NCI-H2081 treated with DMSO at 0.1 percent for 48 hours (cell line): Measurements from ENCODE around the gene SMARCC1.
"Not testable (repeated sequence)": the region's sequence is repeated elsewhere in the genome, so short reads cannot be mapped to it uniquely, and the experiment has no call there.

Experiments
- DNase-seq: peaks from one replicate; lab custom pipeline; 2025; lab: John Stamatoyannopoulos, UW

The SMARCC1 gene

DNA sequence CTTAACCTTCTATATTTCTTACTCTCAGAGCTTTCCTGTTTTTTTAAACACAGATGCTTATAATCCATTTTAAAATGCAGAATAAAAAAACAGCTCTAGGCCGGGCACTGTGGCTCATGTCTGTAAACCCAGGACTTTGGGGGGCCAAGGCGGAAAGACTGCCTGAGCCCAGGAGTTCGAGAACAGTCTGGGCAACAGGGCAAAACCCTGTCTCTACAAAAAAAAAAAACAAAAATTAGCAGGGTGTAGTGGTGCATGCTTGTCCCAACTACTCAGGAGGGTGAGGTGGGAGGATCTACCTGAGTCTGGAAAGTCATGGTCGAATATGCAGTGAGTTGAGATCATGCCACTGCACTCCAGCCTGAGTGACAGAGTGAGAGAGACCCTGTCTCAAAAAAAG lies 15.5 kb downstream of the SMARCC1 start:
- no peak for DNase-seq

DNA sequence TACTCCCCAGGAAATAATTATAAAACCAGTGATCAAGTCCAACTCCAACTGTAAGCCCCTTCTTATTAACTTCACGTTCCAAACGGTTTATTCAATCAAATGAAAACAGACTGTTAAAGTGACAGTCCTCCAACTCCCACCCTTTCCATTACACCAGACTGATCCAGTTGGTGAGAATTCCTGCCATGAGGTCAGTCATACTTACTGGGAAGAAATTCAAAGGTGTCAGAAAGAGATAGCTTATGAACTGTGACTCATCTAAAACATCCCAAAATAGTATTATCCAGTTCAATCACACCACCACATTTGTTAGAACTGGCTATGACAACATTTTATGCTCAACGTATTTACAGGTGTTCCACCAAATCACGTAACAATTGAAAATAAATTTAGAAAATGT lies 19.5 kb downstream of the SMARCC1 start:
- DNase-seq = no peak

DNA sequence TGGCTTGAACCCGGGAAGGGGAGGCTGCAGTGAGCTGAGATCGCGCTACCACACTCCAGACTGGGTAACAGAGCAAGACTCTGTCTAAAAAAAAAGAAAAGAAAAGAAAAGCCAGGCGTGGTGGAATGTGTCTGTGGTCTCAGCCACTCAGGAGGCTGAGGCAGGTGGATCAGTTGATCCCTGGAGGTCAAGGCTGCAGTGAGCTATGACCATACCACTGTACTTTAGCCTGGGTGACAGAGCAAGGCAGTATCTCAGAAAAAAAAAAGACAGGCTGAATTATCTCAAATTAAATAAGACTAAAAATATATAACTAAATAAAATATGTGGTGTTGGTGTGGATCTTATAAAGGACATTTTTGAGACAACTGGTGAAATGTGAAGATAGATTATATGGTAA lies 20.6 kb downstream of the SMARCC1 start:
- DNase-seq = no peak

DNA sequence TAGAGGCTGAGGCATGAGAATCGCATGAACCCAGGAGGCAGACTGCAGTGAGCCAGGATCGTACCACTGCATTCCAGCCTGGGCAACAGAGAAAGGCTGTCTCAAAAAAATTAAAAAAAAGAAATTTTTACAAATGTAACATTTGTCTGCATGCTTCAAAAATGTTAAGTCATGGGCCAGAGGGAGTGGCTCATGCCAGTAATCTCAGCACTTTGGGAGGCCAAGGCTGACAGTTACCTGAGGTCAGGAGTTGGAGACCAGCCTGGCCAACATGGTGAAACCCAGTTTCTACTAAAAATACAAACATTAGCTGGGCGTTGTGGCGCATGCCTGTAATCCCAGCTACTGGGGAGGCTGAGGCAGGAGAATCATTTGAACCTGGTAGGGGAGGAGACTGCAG lies 21.5 kb downstream of the SMARCC1 start:
- not testable (repeated sequence) for DNase-seq

DNA sequence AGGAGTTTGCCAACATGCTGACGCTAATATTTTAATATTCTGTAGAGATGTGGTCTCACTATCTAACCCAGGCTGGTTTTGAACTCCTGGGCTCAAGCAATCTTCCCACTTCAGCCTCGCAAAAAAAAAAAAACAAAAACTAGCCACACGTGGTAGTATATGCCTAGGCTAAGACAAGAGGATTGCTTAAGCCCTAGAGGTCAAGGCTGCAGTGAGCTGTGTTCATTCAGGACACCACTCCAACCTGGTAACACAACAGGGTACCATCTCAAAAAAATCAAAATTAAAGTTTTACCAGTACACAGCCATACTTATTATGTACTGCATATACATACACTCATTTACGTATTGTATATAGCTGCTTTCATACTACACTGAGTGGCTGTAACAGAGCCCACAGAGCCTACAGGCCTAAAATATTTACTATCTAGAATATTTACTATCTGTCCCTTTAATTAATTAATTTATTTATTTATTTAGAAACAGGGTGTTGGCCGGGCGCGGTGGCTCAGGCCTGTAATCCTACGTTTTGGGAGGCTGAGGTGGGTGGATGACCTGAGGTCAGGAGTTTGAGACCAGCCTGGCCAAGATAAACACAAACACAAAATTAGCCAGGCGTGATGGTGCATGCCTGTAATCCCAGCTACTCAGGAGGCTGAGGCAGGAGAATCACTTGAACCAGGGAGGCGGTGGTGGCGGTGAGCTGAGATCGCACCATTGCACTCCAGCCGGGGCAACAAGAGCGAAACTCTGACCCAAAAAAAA lies 23.2 kb downstream of the SMARCC1 start:
- DNase-seq = no peak

DNA sequence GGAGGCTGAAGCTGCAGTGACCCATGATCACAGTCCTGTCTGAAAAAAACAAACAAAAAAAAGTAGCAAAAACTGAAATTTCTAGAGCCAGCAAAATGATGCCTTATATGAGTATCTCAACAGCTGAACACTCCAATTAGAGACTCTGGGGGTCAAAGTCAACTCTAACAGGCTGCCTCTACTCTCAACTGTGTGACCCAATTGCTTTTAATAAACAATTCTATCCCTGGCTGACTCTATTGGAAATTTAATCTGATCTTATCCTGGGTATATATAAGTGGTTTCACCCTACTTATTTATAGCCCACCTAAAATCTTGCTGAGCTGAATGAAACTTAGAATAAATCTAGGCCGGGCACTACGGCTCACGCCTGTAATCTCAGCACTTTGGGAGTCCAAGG lies 29.0 kb downstream of the SMARCC1 start:
- DNase-seq = no peak

DNA sequence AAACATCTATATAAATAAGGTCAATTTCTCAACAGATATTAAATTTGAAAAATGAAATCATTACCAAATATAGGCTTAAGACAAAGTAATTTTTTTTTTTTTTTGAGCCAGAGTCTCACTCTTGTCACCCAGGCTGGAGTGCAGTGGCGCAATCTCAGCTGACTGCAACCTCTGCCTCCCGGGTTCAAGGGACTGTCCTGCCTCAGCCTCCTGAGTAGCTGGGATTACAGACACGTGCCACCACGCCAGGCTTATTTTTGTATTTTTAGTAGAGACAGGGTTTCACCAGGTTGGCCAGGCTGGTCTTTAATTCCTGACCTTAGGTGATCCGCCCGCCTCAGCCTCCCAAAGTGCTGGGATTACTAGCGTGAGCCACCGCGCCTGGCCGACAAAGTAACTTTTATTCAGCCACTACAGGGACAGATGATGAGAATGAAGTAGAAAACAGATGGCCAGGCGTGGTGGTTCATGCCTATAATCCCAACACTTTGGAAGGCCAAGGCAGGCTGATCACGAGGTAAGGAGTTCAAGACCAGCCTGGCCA lies 30.8 kb downstream of the SMARCC1 start:
- DNase-seq = not testable (repeated sequence)

DNA sequence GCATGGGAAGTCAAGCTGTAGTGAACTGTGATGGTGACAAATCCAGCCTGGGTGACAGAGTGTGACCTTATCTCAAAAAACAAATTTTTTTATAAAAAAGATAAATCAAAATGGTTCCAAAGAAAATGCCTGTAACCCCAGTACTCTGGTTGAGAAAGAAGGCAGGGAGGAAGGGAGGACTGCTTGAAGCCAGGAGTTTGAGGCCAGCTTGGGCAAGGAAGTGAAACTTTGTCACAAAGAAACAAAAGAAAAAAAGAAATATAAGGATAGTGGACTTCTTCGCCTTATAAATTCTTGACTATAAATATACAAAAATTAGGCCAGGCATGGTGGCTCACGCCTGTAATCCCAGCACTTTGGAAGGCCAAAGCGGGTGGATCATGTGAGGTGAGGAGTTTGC lies 34.1 kb downstream of the SMARCC1 start:
- DNase-seq = no peak

DNA sequence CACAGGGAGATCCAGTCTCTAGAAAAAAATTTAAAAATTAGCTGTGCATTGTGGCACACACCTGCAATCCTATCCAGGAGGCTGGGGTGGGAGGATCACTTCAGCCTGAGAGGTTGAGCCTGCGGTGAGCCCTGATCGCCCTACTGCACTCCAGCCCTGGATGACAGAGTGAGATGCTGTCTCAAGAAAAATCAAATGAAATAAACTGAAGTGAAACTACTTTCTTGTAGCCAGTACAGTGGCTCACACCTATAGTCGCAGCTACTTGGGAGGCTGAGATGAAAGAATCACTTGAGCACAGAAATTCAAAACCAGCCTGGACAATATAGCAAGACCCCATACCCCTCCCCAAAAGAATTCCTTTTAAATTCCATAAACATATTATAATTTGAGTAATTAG lies 35.4 kb downstream of the SMARCC1 start:
- DNase-seq = no peak

DNA sequence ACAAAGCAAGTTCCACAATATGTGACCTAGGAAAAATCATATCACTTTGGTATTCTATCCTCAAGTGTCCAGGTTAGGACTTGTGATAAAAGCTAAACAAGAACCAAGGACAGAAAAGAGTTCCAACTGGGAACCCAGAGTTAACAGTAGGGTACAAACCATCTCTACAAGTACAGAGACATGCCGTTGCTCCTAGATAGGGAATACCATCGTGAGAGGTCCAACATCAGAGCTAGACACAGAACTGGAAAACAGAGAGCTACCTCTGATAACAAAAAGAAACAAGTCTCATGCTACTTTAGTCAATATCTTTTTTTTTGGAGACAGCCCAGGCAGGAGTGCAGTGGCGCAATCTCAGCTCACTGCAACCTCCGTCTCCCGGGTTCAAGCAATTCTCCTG lies 37.8 kb downstream of the SMARCC1 start:
- DNase-seq = no peak

DNA sequence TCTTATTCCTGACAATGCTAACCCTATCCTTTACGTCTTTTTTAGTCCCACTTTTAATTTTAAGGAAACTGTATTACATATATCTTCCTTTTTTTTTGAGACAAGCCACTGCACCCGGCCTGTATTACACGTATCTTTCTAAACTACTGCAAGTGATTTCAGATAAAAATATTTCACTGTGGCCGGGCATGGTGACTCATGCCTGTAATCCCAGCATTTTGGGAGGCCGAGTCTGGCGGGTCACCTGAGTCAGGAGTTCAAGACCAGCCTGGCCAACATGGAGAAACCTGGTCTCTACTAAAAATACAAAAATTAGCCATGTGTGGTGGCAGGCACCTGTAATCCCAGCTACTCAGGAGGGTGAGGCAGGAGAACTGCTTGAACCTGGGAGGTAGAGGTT lies 38.3 kb downstream of the SMARCC1 start:
- not testable (repeated sequence) for DNase-seq

DNA sequence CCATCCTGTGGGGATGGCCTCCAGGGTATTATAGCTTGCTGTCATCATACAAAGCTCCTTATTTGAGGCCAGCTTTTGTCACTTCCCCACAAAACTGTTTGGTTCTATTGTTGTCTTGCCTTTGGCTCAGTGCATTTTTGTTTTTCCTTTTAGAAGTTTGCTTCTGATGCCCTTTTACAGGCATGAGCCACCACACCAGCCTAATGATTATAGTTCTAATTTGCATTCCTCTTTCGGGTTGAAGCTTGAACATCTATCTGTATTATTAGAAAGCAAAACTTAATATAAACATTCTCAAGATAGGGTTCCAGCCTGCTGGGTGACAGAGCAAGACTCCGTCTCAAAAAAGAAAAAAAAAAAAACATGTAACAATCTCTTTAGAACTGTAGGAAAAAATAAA lies 39.8 kb downstream of the SMARCC1 start:
- no peak for DNase-seq

DNA sequence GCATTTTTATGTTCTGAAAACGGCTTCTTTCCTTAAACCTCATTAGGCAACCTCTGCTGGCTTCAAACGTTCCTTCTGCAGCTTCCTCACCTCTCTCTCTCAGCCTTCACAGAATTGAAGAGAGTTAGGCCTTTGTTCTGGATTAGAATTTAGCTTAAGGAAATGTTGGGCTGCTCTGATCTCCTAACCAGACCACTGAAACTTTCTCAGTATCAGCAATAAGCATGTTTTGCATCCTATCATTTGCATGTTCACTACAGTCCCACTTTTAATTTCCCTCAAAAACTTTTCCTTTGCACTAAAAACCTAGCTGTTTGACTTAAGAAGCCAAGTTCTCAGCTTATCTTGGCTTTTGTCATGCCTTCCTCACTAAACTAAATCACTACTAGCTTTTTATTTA lies 49.5 kb downstream of the SMARCC1 start:
- no peak for DNase-seq

DNA sequence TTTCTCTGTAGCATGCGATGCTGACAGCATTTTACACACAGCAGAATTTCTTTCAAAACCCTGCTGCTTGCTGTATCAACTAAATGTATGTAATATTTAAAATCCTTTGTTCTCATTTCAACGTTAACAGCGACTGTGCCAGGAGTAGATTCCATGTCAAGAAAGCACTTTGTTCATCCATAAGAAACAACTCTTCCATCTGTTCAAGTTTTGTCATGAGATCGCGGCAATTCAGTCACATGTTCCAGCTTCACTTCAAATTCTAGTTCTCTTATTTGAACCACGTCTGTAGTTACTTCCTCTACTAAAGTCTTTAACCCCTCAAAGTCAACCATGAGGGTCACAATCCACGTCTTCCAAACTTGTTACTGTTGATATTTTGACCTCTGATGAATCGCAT lies 50.6 kb downstream of the SMARCC1 start:
- DNase-seq = no peak

DNA sequence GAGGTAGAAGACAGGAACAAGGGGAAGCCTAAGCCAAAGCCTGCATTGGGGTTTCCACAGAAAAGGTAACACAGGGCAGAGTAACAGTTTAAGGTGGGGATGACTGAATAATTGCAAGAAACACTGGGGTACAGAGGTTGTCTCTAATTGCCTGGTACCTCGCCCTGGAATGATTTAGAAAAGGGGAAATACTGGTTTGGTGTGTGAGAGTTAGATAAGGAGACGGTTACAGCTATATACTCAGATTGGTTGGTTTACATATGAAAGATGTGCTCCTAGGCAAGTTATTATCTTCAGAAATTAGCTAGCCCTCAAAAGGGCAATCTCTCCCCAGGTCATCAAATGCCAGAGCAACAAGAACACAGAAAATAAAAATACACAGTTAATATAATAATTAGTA lies 58.8 kb downstream of the SMARCC1 start:
- DNase-seq = no peak

DNA sequence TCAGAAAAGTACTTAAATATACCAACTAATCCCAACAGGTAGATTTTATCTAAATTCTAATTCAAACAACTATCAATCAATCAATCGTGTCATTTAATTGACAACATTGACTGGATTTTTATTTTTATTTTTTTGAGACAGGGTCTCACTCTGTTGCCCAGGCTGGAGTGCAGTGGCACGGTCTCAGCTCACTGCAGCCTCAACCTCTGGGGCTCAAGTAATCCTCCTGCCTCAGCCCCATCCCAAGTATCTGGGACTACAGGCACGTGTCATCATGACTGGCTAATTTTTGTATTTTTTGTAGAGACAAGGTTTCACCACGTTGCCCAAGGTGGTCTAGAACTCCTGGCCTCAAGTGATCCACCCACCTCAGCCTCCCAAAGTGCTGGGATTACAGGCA lies 64.2 kb downstream of the SMARCC1 start:
- not testable (repeated sequence) for DNase-seq

DNA sequence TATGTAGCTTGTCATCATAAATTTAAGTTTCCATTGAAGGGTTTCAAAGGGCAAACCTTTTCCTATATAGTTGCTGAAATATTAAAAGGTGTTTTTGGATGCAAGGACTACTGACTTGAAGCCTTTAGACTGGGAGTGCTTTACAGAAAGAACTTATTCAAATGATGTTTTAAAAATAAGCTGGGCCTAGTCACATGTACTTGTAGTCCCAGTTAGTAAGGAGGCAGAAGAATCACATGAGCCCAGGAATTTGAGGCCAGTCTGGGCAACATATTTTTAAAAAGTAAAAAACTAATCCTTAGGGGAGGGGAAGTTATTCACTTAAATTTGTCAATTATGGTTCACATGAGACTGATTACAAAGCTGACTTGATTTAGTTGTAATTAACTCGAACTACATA lies 65.0 kb downstream of the SMARCC1 start:
- no peak for DNase-seq

DNA sequence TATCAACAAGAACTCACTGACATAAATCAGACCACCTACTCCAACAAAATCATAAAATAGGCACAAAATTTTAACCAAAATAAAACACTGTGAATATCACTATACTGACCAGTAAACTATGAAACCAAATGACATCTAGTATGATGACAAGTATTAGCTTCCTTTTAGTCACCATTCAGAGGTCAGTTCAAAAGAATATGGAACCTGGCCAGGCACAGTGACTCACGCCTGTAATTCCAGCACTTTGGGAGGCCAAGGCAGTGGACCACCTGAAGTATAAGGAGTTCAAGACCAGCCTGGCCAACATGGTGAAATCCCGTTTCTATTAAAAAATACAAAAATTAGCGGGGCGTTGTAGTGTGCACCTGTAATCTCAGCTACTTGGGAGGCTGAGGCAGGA lies 65.8 kb downstream of the SMARCC1 start:
- DNase-seq = no peak

DNA sequence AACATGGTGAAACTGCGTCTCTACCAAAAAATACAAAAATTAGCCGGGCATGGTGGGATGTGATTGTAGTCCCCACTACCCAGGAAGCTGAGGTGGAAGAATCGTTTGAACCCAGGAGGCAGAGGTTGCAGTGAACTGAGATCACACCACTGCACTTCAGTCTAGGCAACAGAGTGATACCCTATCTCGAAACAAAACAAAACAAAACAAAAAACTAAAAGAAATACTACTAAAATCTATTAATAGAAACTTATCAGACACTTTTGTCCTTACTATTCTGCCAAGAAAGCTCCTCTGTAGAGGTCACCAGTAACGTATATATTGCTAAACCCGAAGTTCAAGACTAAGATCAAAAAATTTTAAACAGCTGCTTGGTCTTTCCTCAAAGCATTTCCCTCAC lies 67.1 kb downstream of the SMARCC1 start:
- no peak for DNase-seq

DNA sequence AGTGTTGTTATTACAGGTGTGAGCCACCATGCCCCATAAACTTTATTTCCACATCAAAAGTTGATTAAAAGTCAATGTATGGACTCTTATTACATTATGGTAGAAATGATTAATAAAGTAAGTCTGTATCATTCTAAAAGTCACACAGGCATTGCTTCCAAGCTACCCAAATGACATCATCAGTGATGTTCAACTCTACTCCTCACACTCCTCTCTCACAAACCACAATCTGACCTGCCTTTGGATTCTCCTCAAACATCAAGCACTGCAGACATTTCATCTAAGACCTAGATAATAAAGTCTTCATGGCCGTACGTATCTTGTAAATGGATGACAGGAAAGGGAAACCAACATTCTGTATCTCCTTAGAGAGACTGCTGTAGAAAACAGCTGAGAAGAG lies 68.0 kb downstream of the SMARCC1 start:
- no peak for DNase-seq

DNA sequence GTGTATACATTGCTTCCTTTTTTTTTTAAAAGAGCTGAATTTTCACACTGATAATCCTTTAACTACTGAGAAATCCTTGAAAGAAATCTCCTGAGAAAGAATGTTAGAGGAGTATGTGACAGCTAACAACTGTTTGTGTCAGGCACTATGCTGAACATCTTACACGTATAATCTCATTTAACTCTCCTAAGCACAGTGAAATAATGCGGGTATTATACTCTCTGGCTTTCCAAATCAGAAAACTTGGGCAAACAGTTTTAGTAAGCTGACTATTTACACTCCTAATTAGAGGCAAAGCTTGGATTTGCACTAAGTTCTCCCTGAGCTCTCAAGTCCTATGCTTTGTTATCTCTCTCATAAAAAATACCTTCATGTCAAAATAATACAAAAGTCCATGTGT lies 69.3 kb downstream of the SMARCC1 start:
- no peak for DNase-seq

DNA sequence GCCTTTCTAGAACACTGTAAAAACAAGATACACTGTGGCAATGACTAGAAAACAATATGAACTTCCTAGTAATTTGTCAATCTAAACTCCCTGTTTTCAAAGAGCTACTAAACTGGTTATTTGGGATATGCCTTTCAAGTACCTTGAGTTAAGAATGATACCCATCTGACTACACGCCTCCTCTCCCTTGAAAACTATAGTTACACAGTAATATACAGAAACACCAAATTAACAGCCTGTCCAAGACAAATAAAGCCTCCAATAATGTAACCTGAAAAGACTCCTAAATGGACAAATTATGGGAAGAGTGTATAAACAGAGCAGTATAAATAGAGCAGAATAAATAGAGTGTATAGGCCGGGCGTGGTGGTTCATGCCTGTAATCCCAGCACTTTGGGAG lies 70.1 kb downstream of the SMARCC1 start:
- DNase-seq = peak; percentile 33

DNA sequence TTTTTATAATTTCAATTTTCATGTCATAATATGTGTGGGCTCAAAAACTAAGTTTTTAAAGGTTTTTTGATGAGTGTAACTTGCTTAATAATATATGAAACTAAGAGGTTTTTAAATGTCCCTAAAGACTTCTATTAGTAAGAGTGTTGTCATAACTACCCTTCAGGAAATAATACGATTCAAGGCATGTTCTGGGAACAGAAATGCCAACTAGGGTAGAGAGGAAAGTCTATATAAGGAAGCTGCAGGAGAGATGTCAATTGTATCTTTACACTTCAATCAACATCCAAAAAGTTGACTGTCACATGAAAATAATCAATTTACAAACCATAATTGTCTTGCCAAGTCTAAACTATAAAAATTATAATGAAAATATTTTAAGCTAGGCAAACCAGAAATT lies 76.3 kb downstream of the SMARCC1 start:
- DNase-seq = no peak

DNA sequence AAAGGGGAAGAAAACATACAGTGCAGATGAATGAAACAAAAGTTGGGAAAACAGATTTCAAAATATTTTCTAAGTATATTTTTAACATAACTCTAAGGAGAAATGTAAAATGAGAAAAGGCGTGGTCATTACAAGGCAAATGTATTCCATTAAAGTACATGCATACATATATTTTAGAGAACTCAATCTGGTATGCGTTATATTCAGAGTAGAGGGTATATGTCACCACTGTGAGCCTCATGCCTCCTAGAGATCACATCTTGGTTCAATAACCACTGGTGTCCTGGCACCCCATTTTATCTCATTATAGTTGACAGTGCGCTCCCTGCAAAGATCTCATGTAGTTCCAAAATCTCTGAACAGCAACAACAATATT lies 77.5 kb downstream of the SMARCC1 start:
- DNase-seq = no peak
